Smooth muscle cell (in vitro differentiated cells): ENCODE measurements around the gene MAPKAP1. TPM values are rescaled to one million over a fixed set of nuclear protein-coding genes. Genes with fewer than 3 reads are reported as not detected.
"Not testable (repeated sequence)": the region's sequence is repeated elsewhere in the genome, so short reads cannot be mapped to it uniquely, and the experiment has no call there.

ENCODE experiments used
- DNase-seq: peaks from one replicate; lab custom pipeline; 2025; ENCODE audit not compliant: unreplicated experiment; lab: John Stamatoyannopoulos, UW
- H2AFZ ChIP-seq: fragments of 200-600 bp; sonication (generic); 2 replicates; pipeline ENCODE4 v1.6.0; 2016; ENCODE audit warnings: antibody characterized with exemption, low read depth, mild to moderate bottlenecking
- H3F3A ChIP-seq: fragments of 200-600 bp; sonication (generic); 2 replicates; pipeline ENCODE4 v1.6.0; 2017; ENCODE audit warnings: antibody characterized with exemption, low read depth
- H3K27ac ChIP-seq: fragments of 200-600 bp; sonication (generic); 2 replicates; pipeline ENCODE4 v1.5.1; 2016; ENCODE audit warnings: low read depth, mild to moderate bottlenecking
- H3K27me3 ChIP-seq: fragments of 200-600 bp; sonication (generic); 2 replicates; pipeline ENCODE4 v1.6.1; 2016; ENCODE audit warnings: low read depth, mild to moderate bottlenecking
- H3K36me3 ChIP-seq: fragments of 200-600 bp; sonication (generic); 2 replicates; pipeline ENCODE4 v1.5.1; 2016; ENCODE audit warnings: low read depth
- H3K4me1 ChIP-seq: fragments of 200-600 bp; sonication (generic); 2 replicates; pipeline ENCODE4 v1.5.1; 2016; ENCODE audit warnings: low read depth
- H3K4me2 ChIP-seq: fragments of 200-600 bp; sonication (generic); 2 replicates; pipeline ENCODE4 v1.6.0; 2016; ENCODE audit warnings: mild to moderate bottlenecking
- H3K4me3 ChIP-seq: fragments of 200-600 bp; sonication (generic); 2 replicates; pipeline ENCODE4 v1.5.1; 2016; ENCODE audit warnings: mild to moderate bottlenecking
- H3K79me2 ChIP-seq: fragments of 200-600 bp; sonication (generic); 2 replicates; pipeline ENCODE4 v1.6.0; 2016; ENCODE audit warnings: low read depth, mild to moderate bottlenecking
- H3K9ac ChIP-seq: fragments of 200-600 bp; sonication (generic); 2 replicates; pipeline ENCODE4 v1.6.0; 2016; ENCODE audit warnings: low read depth
- H3K9me3 ChIP-seq: fragments of 200-600 bp; sonication (generic); replicated peaks from 2 replicates; pipeline ENCODE4 v1.5.1; 2016; ENCODE audit warnings: low read depth
- H4K20me1 ChIP-seq: fragments of 200-600 bp; sonication (generic); 2 replicates; pipeline ENCODE4 v1.6.0; 2016; ENCODE audit warnings: low read depth
- WGBS: methylation state at CpG from one replicate; pipeline ENCODE4 v1.1.7; 2016; ENCODE audit warnings: low lambda C conversion rate; 5-methylcytosine and 5-hydroxymethylcytosine counted together
- polyA plus RNA-seq: library from polyadenylated mRNA; unstranded; fragments of >200 nt; fragmentation: Nextera tagmentation; extraction: Ambion mirVana; gene quantifications from 2 replicates; pipeline ENCODE4 v1.2.1, GENCODE V29; 2016
- total RNA-seq: library from RNA; depleted of rRNA; stranded (reverse); fragments of >200 nt; gene quantifications from 2 replicates; pipeline ENCODE4 v1.2.3, GENCODE V29; 2014
- TF ChIP-seq, protein P1 (sequence below): fragments of 200-600 bp; sonication (generic); IDR thresholded peaks from 2 replicates; pipeline ENCODE4 v1.5.1; 2017; ENCODE audit warnings: borderline replicate concordance, mild to moderate bottlenecking, antibody characterized with exemption; ENCODE audit not compliant: insufficient read depth, poor library complexity, severe bottlenecking

Gene MAPKAP1
- total and polyA plus RNA-seq, 2 experiments from 2014 or later: 50.1 to 74.5 TPM

DNA sequence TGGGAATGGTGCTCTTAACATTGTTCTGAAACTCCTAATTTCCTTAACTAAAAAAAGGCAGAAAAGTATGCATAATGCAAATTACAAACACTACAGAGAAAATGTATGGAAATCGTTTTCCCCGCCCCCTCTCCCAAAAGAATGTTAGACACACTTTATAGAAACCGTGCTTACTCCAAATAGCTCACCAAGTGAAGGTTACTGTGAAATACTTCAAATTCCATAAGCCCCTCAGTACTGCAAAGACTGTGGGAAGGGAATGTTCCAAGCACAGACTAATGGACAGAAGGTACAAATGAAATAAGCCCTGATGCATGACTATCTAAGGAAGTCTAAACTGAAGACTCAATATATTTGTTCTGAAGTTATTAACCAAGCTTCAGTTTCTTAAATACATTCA is 12.5 kb downstream of the MAPKAP1 start:
- no peak overlapping the region for H2AFZ ChIP-seq
- DNase-seq: no peak
- H3K9ac ChIP-seq: no peak overlapping the region
- H3K9me3 ChIP-seq: no peaks in the 10 kb centered on the region
- no peaks in the 10 kb centered on the region for H3K27me3 ChIP-seq
- H4K20me1 ChIP-seq: peaks cover 70% of the 10 kb centered on the region
- no peaks in the 10 kb centered on the region for H3K4me1 ChIP-seq
- TF ChIP-seq, protein P1, sequence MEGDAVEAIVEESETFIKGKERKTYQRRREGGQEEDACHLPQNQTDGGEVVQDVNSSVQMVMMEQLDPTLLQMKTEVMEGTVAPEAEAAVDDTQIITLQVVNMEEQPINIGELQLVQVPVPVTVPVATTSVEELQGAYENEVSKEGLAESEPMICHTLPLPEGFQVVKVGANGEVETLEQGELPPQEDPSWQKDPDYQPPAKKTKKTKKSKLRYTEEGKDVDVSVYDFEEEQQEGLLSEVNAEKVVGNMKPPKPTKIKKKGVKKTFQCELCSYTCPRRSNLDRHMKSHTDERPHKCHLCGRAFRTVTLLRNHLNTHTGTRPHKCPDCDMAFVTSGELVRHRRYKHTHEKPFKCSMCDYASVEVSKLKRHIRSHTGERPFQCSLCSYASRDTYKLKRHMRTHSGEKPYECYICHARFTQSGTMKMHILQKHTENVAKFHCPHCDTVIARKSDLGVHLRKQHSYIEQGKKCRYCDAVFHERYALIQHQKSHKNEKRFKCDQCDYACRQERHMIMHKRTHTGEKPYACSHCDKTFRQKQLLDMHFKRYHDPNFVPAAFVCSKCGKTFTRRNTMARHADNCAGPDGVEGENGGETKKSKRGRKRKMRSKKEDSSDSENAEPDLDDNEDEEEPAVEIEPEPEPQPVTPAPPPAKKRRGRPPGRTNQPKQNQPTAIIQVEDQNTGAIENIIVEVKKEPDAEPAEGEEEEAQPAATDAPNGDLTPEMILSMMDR: no peak
- H3K4me3 ChIP-seq: no peak overlapping the region
- no peak overlapping the region for H3K27ac ChIP-seq
- 46% methylated on average over 3 of the region's 3 CpGs for WGBS
- no peaks in the 10 kb centered on the region for H3F3A ChIP-seq
- H3K4me2 ChIP-seq: peak overlapping the region; percentile 27
- H3K36me3 ChIP-seq: no peaks in the 10 kb centered on the region
- peaks cover 69% of the 10 kb centered on the region for H3K79me2 ChIP-seq

DNA sequence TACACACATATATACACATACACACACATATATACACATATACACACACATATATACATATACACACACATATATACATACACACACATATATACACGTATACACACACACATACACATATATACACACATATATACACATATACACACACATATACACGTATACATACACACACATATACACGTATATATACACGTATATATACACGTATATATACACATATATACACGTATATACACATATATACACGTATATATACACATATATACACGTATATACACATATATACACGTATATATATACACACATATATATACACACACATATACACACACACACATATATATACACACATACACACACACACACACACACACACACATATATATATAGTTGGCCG is 13.5 kb downstream of the MAPKAP1 start:
- not testable (repeated sequence) for H3K27me3 ChIP-seq, H3K4me1 ChIP-seq, H3K36me3 ChIP-seq, H2AFZ ChIP-seq, H3K9me3 ChIP-seq, H3K27ac ChIP-seq, H3K9ac ChIP-seq, H3K4me3 ChIP-seq, H3K4me2 ChIP-seq, DNase-seq, H3F3A ChIP-seq
- peaks cover 68% of the 10 kb centered on the region for H3K79me2 ChIP-seq
- peaks cover 67% of the 10 kb centered on the region for H4K20me1 ChIP-seq
- 89% methylated on average over 10 of the region's 10 CpGs for WGBS

DNA sequence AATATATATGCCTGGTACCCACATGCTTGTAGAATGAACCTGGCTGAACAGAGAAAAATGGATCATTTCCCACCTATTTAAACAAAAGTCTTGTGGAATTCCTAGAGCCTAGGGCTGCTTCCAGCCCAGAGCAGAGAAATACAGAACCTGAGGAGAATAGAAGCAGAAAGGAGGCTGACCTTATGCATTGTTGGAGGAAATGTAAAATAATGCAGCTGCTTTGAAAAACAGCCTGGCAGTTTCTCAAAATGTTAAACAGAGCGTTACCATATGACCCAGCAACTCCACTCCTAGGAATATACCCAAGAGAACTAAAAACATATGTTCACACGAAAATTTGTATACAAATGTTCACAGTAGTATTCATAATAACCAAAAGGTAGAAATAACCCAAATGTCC is 15.1 kb downstream of the MAPKAP1 start:
- Histone ChIP-seq H3K4me2 (no peak overlapping the region), H3K27me3 (no peaks in the 10 kb centered on the region), H3K27ac (peak overlapping the region; percentile 15), H3K9me3 (no peaks in the 10 kb centered on the region), H3K36me3 (no peaks in the 10 kb centered on the region), H3K9ac (no peak overlapping the region), H3F3A (no peaks in the 10 kb centered on the region), H3K4me1 (no peaks in the 10 kb centered on the region), H3K4me3 (no peak overlapping the region), H3K79me2 (peaks cover 68% of the 10 kb centered on the region), H4K20me1 (peaks cover 72% of the 10 kb centered on the region), H2AFZ (no peak overlapping the region)
- WGBS: 71% methylated on average over 2 of the region's 2 CpGs
- TF ChIP-seq, protein P1: no peak
- DNase-seq: no peak

DNA sequence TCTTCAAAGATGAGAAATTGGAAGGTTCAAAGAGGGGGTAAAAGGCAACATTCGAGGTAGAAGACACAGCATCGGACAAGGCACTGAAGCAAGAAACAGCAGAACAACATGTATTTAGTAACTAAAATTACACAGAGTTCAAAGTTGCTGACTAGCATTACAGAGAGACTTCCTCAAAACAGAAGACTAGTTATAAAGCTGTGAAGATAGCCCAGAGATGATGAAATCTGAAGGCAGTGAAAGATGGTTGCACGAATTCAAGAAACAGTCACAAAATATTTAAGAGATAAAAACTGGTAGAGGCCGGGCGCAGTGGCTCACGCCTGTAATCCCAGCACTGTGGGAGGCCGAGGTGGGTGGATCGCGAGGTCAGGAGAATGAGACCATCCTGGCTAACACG is 16.3 kb downstream of the MAPKAP1 start:
- TF ChIP-seq, protein P1: no peak
- Histone ChIP-seq H3K4me3 (no peak overlapping the region), H2AFZ (no peak overlapping the region), H3K27me3 (no peaks in the 10 kb centered on the region), H3K9me3 (no peaks in the 10 kb centered on the region), H3K27ac (peak overlapping the region; percentile 15), H3K4me2 (peak overlapping the region; percentile 23), H3K9ac (no peak overlapping the region), H3K4me1 (no peaks in the 10 kb centered on the region), H3F3A (no peaks in the 10 kb centered on the region), H3K79me2 (peaks cover 63% of the 10 kb centered on the region), H4K20me1 (peaks cover 73% of the 10 kb centered on the region), H3K36me3 (no peaks in the 10 kb centered on the region)
- WGBS: 69% methylated on average over 10 of the region's 10 CpGs
- DNase-seq: no peak
